NCI-H1092 (cell line): ENCODE results near the gene UBL4A.

Source experiments
- DNase-seq: peaks from one replicate; lab custom pipeline; 2025; lab: John Stamatoyannopoulos, UW

UBL4A gene

DNA sequence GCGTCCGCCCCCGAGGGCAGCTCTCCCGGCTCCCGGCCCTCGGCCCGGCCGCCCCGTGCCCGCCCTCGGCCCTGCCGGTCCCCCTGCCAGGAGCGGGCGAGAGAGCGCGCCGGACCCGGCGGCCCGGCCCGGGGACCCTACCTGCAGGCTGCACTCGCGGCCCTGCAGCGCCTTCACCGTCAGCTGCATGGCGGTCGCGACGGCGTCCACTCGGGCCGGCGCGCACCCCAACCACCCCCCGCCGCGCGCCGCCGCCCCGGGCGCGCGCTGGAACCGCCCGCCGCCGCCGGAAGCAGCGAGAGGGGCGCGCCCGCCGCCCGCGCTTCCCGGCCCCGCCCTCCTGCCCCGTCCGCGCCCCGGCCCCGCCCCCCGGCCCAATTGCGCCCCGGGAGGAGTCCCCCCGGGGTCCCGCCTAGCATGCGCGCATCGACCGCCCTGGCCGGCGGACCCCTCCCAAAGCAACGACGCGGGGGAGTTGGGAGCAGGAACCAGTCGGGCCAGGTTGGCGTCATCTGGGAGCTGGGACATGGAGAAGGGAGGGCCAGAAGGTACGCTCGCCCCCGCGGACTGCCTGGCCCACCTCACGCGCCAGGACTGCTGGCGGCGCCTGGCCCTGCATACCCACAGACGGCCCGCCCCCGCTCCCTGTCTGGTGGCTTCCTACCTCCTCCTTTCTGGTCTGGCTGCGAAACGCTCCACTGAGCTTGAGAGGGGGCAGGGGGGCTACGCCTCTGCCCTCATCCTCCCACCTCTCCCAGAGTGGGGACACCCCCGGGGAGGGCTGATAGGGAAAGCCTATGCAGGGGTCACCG is at the start of gene UBL4A:
UBL4A (minus strand) TSS at position 220 of the 812 bp plus-strand sequence; CDS start at position 189, 31 bp downstream.
- DNase-seq = no peak

DNA sequence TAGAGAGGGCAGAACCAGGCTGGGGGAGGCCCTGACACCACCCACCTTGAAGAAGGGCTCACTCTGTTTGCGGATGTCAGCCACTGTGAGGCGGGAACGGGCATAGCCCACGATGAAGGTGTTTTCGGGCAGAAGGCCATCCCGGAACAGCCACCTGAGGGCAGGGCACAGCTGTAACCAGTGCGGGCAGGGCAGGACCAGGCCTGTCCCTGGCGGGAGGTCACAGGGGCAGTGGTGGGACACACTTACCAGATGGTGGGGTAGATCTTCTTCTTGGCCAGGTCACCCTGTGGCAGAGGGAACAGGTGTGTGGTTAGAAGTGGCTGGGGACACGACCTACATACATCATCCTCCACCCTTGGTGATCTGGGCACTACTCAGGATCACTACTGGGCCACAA is 49.5 kb upstream of the UBL4A start:
- no peak for DNase-seq

DNA sequence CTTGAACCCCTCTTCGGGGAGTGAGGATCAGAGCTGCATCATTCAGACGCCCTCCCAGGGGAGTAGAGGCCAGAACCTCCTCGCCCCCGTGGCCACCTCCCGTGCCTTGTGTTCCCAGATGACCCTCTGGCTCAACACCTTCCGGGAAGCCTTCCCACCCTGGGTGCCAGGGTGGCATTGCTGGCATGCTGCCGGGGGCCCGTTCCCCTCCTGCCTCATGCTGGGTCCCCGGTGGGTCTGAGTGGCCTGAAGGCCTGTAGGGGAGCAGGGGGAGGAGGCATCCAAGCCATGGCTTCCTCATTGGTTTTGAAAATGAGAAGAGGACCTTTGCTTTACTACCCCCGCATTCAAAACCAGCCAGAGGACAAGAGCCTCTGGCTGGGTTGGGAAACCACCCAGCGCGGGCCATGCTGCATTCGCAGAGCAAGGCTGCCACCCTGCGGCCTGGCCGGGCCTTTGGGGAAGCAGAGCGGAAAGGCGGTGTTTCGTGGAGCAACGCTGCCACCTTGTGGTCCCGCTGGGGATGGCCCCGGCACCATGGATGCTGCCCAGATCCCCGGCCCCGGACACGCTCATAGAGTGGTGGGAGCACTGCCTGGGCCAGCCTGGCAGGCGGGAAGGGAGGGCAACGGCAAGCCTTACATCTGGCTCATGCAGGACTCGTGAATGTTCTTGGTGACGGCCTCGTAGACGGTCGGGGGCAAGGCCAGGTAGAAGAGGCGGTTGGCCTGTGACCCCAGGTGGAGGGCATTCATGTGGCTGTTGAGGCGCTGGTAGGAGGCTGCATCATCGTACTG is 48.3 kb upstream of the UBL4A start:
- DNase-seq = peak; percentile 64

DNA sequence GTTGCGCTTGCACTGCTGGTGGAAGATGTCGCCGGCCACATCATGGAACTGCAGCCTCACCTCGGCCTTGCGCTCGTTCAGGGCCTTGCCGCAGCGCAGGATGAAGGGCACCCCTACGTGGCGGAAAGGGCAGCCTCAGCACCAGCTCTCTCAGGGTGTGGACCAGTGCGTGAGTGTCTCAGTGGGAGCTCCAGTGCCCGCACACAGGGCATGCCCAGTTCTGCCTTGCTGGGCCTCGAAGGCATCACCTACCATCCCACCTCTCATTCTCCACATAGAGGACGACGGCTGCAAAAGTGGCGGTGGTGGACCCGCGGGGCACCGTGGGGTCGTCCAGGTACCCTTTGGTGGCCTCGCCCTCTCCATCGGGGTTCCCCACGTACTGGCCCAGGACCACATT is 46.3 kb upstream of the UBL4A start:
- no peak for DNase-seq

DNA sequence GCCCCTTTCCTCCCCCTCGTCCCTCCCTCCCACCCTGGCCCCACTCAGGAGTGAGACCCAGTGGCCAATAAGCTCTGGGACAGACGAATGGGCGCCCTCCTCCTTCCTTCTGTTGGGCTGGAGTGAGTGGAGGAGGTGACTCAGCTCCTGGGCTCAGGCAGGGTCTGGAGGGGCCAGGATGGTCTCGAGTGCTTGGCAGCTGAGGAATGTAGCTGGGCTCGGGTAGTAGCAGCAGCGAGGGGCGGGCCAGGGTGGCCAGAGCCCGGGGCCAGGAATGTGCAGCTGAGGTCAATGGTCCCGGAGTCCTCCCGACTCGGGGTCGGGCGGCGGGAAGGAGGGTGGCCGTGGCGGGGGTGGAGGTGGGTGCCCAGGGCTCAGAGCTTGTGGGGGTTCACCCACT is 45.2 kb upstream of the UBL4A start:
- no peak for DNase-seq

DNA sequence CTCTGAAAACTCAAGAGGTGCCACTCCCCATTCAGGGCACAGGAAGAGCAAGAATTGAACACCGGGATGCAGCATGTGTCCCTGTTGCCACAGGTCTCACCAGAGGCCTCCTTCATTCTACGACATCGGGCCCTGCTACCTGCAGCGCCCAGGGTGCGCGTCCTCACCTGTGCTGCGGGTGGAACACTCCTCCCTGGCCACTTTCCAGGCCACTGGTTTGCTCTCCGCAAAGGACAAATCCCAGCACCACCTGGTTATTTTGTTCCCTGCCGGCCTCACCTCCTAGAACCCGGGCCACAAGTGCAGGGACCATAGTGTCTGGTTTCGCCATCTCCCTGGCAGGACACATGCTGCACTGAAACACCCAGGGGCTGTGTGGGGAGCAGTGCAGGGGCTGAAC is 43.9 kb upstream of the UBL4A start:
- no peak for DNase-seq

DNA sequence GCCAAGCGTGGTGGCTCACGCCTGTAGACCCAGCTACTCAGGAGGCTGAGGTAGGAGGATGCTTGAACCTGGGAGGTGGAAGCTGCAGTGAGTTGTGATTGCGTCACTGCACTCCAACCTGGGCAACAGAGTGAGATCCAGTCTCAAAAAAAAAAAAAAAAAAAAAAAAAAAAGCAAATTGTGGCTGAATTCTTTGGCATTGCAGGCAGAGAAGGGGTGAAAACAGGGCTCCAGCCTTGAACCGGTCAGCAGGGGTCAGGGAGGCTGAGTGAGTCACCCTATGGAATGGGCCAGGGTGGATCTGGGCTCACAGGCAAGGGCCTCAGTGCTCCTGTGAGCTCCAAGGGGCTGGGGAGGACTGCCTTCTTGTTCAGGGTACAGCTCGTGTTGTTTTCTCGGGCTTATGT is 42.8 kb upstream of the UBL4A start:
- no peak for DNase-seq

DNA sequence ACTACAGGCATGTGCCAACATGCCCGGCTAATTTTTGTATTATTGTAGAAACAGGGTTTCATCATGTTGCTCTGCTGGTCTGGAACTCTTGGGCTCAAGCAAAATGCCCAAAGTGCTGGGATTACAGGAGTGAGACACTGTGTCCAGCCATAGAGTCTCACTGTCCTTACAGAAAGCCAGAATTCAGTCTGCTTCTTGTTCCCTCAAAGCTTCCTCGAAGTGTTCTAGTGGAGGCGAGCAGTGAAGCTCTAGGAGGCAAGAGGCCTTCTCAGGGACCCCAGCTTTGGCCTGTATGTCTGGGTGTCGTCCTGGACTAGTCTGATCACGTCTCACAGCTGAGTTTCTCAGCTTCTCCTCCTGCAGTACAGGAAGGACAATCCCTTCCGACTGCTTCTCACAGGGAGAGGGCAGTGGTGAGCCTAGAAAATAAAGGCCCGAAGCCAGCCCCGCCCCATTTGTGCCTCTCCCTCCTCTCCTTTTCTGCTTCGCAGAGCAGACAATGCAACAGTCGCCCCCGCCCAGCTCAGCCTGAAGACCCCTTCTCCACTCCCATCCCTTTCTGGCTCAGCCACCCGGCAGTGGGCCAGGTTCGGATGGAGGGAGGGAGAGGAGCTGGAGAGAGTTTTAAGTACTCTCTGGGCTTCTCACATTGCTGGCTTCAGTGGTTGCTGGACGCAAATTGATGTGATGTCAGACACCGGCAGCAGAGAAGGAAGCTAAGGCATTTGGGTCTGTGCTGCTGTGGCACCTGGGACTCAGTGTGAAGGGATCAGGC is 40.7 kb upstream of the UBL4A start:
- peak; percentile 74 for DNase-seq

DNA sequence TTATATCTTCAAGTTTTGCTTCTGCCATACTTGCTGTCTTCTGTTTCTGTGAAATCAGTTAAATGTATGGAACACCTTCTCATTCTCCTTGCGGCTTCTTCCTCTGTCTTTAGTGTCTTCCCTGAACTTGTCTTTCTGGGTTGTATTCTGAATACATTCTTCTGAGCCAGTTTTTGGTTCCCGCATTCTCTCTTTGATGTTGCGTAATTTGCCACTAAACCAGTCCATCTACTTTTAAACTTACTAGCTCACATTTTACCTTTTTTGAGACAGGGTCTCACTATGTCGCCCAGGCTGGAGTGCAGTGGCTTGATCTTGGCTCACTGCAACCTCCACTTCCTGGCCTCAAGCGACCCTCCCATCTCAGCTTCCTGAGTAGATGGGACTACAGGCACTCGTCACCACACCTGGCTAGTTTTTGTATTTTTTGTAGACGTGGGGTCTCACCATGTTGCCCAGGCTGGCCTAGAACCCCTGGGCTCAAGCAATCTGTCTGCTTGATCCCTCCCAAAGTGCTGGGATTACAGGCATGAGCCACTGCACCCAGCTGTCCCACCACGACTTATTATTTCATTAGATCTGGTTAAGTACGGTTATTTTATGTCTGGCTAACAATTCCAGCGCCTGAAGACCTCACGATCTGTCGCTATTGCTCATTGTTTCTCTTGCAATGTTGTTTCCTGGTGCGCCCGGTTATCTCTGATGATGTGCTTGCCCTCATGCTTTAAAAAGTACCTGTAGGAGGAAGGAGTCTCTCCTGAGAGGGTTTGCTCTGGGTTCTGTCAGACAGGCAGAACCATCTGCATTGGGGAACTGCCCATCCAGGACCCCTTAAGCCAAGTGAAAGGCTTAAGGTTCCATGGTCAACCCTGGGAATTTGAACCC is 39.4 kb upstream of the UBL4A start:
- no peak for DNase-seq

DNA sequence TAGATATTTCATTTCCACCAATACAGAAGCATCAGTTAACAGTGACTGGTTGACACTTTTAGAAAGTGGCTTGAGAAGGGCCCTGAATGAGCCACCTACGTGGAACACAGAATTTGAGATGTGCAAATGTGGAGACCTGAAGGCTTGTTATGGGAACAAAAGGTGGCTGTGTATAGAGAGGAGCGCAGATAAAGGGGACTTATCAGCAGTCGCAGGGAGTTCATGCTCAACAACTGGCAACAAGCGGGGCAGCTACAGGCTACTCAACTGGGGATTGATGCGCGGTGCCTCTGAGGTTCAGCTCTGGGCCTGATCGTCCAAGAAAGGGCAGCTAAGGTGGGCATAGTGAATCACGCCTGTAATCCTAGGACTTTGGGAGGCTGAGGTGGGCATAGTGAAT is 33.0 kb upstream of the UBL4A start:
- DNase-seq = no peak

DNA sequence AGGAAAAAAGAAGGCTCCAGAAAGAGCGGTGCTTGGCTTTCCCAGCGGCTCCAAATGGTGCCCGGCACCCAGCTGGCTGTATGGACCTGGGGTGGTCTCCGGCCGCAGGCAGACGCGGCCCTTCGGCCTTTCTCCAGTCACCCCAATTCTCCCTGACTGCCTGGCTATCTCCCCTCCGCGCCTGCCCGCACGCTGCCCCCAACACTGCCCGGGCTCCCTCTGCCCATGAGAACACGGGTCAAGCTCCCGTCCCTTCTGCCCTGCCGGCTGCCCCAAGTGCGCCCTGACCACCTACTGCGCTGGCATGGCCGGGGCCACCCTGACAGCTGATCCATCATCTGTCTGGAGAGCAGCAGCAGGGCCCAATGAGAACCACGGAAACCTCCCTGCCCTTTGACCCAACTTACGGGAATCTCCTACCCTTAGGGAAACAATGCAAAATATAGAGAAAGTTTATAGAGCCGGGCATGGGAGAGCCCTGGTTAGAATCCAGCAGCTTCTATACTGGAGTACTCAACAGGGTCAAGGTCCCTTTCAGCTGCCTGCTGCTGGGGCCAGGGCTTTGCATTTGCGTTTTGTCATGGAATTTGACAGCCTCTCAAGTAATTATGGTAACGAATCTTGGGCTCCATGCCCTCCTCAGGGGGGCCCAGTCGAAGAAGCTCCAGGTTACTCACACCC is 30.8 kb upstream of the UBL4A start:
- no peak for DNase-seq

DNA sequence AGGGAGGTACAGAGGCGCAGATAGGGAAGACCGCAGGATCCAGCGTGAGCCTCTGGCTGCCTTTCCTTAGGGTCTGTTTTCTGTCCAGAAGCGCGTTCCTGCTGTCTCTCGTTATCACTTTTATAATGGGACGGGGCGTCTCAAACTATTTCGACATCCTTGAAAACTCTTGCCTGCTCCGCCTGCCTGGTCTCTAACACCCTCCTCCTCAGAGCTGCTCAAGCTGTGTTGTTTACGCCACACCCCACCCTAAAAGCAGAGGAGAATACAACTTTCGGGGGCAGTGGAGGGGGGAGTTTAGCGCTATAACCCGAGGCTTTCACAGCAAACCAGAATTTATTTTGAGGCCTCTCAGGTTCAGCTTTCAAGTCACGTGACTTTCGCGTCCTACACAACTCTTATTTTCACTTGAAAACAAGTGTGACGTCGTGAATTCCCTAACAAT is 30.3 kb upstream of the UBL4A start:
- no peak for DNase-seq

DNA sequence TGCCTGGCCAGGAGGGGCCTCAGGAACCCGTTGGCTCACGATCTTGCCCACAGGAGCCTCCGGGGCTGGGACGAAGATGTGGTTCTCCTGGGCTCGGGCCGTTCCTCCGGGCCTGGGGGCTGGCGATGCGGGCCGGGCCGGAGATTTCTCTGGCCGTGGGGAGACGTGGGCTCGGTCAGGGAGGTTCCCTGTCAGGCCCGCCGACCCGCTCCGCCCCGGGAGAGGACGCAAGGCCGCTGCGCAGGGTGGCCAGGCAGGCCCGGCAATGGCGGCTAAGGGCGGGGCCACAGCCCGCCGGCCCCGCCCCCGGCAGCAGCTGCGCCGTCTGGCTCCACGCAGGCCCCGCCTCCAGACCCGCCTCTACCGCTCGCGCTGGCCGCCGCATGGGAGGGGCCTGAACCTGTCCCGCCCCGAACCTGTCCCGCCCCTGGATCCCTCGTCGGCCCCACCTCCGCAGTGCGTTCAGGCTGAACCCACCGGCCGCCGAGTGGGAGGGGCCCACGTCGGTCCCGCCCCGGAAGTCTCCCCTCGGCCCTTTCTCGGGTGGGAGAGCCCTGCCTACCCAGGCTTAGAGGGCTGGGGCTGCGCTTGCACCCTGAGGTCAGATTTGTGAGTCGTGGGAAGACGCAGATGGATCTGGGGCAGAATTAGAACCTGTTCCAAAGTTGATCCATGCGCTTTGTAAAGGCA is 29.7 kb upstream of the UBL4A start, which contains the start of gene FAM3A:
FAM3A (minus strand) TSS at position 267 of the 690 bp plus-strand sequence. CDS start 460 bp downstream, outside the sequence.
- DNase-seq = peak; percentile 90

DNA sequence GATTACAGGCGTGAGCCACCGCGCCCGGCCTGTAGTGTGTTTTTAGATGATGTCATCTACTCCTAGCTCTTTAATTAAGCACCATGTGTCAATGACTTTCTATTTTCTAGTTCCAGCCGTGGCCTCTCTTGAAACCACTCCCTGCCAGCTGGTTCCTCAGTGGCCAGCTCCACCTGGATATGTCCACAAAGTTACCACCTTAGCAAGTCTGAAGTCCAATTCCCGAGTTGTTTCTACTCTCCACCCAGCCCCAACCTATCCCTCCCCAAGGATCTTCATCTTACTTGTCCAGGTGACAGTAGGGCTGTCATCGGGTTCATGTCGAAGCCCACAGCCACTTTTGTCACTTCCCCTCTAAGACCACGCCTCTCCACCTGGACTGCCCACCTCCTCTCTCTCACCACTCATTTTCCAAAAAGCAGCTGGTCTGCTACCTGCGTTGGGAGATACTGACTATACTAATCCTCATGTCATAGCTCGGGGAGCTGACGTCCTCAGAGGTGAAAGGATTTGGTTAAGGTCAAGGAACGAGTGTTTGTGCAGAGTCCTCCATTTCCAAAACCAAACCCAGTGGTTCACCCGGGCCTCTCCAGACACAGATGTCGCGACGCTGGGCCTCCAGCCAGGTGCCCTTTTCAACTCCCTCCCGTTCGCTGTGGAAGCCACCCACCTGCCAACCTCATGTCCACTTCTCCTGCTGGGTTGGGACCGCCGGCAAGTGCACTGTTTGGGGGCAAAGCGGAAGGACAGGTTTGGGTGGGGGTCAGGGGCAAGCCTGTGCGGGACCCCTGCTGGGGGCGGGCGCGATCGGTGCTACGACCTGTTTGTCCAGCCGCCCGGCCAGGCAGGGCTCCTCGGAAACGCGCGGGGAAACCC is 28.9 kb upstream of the UBL4A start:
- peak; percentile 11 for DNase-seq

DNA sequence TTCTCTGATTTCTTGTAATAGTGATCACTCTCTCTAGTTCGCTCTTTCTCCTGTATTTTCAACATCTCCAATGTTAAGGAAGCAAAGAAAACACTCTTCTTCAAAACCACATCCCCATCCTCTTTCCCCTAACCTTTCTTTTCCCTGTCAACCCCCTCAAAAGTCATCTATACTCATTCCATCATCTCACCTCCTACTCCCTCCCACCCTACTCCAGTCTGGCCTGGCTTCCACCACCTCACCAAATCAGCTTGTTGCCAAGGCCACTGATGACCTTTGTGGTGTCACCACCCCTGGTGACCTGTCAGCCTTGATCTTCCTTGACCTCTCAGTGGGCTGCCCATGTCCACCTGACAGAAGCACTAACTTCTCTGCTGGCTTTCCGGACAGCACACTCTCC is 27.3 kb upstream of the UBL4A start:
- DNase-seq = no peak

DNA sequence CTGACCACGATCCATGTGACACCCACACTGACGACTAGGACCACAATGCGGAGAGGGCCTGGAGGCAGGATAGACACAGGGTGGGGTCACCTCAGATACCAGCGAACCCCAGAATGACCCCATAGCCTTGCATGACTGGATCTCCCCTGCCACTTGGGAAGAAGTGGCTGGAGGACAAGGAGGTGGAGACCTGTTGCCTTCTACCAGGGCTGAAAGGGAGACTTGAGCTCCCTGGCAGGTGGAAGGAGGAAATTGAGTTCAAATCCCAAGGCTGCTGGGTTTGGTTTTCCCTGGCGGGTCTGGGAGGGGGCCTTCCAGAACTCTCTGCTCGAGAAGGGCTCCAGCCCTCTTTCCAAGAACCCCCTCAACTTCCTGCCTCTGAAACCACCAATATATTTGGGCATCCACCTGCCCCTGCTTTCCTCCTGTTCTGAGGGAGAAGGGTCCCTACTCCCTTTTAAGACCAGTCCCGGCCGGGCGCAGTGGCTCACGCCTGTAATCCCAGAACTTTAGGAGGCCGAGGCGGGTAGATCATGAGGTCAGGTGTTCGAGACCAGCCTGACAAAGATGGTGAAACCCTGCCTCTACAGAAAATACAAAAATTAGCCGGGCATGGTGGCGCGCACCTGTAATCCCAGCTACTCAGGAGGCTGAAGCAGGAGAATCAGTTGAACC is 26.6 kb upstream of the UBL4A start:
- no peak for DNase-seq

DNA sequence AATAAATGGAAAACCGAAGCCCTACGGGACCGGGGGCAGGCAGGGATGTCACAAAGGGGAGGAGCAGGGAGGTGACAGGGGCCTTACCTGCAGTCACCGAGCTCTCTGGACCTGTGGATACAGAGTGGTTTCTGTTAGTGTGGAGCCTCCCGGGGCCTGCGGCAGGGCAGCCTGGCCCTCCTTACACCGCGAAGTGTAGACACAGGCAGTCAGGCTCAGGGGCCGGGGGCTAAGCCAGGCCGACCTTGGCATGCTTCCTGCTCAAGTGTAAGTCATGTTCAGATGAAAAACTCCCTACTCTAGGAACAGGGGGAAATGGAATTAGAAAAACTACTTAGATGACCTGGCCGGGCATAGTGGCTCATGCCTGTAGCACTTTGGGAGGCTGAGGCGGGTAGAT is 25.3 kb upstream of the UBL4A start:
- no peak for DNase-seq

DNA sequence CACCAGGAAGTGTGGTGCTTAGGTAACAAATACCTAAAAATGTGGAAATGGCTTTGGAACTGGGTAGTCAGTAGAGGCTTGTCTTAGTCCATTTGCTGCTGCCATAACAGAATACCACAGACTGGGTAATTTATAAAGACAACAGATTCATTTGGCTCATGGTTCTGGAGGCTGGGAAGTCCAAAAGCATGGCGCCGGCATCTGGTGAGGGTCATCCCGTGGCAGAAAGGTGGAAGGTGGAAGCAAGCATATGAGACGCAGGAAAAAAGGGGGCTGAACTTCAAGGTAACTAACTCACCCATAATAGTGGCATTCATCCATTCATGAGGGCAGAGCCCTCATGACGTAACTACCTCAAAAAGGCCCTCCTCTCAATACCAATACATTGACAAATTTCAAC is 23.0 kb upstream of the UBL4A start:
- no peak for DNase-seq

DNA sequence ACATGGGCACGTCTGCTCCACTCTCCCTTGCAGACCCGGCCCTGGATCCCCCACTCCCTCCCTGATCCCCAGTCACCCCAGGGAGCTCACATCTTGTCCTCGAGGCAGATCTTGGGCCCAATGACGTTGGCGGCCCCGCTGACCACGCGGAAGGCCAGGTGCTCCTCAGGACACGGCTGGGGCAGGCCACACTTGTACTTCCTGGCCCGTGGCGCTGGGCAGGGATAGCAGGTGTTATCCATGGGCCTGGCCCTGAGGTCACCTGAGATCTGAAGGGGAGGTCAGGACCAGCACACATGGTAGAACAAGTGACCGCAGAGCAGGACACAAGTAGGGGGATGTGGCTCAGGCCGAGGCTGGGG is 21.9 kb upstream of the UBL4A start:
- no peak for DNase-seq
